Measurements from ENCODE around the gene GATA1.

GRCh38 chrX:48761674-48762471 lies 24.5 kb upstream of the GATA1 start, which contains the start of gene GLOD5:
- no peak for TF ChIP-seq POLR2A (IDR thresholded peaks at IDR 0.05)
- TF ChIP-seq CTCF (IDR thresholded peaks at IDR 0.05) = peak in 5 of 6 experiments; percentile 11 to 64 (median 43)

All from esophagus squamous epithelium (tissue), 4 donors.